Right cardiac atrium (tissue), 5 donors: ENCODE data around the gene TMEM54. TPM values are rescaled to one million over a fixed set of nuclear protein-coding genes. Genes with fewer than 3 reads are reported as not detected.

Experiments
- ATAC-seq, 2 donors: fragments of 200-7000 bp; cut with Tn5 transposase; one replicate each; pipeline versions ENCODE4 v1.8.0 to v1.9.1; 2020; ENCODE audit warnings: moderate library complexity in 2 of 2, mild to moderate bottlenecking in 1 of 2
- DNase-seq, 3 donors: peaks; one replicate each; pipeline ENCODE4 v3.0.0-alpha.2; 2020
- H3K27ac ChIP-seq: one replicate; pipeline ENCODE4 v1.5.1; 2013; ENCODE audit warnings: mild to moderate bottlenecking, low read length, control low read depth, moderate library complexity
- H3K27me3 ChIP-seq: one replicate; pipeline ENCODE4 v1.6.1; 2013; ENCODE audit not compliant: control insufficient read depth, insufficient read depth
- H3K4me1 ChIP-seq: one replicate; pipeline ENCODE4 v1.6.1; 2013; ENCODE audit warnings: low read length; ENCODE audit not compliant: control insufficient read depth, insufficient read depth
- H3K4me3 ChIP-seq: one replicate; pipeline ENCODE4 v1.5.1; 2013; ENCODE audit warnings: low read length, control low read depth
- H3K9me3 ChIP-seq: one replicate; pipeline ENCODE4 v1.6.1; 2013; ENCODE audit warnings: low read length; ENCODE audit not compliant: control insufficient read depth
- WGBS: extraction: QIAGEN DNeasy Blood & Tissue Kit; methylation state at CpG from one replicate; pipeline ENCODE4 v1.1.7; 2013; 5-methylcytosine and 5-hydroxymethylcytosine counted together
- intact Hi-C, 4 donors: fragments of 100-400 bp; cut with DNase I; formaldehyde crosslinking; loops; one replicate each; pipeline versions ENCODE4 v1.11.0 to v1.14.0; 2022 to 2023
- polyA plus RNA-seq: library from polyadenylated mRNA; stranded (reverse); fragments of 200-250 nt; gene quantifications from one replicate; pipeline ENCODE4 v1.2.3, GENCODE V29; 2013
- total RNA-seq, 4 donors: library from RNA; stranded (reverse); fragmentation: NEBNext Ultra II Directional; extraction: Animal tissue kit (Norgen Biotek cat#: 25700); gene quantifications; one replicate each; pipeline ENCODE4 v1.2.1, GENCODE V29; 2021
- donor health status: healthy with polysubstance abuse.
- donor health status: DM: no; HTN: yes; CAD: no.
- donor health status: DM: no; HTN: no; CAD: no.
- donor health status: DM: no; HTN: yes; CAD: no; lungs with severe emphysema.
- donor health status: DM: yes; HTN: yes; CAD: no.

TMEM54 gene
- total and polyA plus RNA-seq, 5 donors, result 7.8 to 11.6 (median 9.1) TPM

- no peak overlapping the region for H3K4me3 ChIP-seq
- ATAC-seq, result peak; percentile 62 to 71
- no peaks in the 10 kb centered on the region for H3K27me3 ChIP-seq
- no peak overlapping the region for H3K27ac ChIP-seq
- no peak for DNase-seq
- 15% methylated on average over 3 of the region's 3 CpGs for WGBS
- no peaks in the 10 kb centered on the region for H3K9me3 ChIP-seq
- H3K4me1 ChIP-seq, result no peaks in the 10 kb centered on the region
- intact Hi-C loops, result loop anchor here (2.0 to 10.0 kb wide), 6 partner anchors 71 to 153 kb away; partner anchors contain the start of gene AZIN2 (in 3 of the 4)
Measured at GRCh38 chr1:32933742-32934322, 32.6 kb upstream of the TMEM54 start.

DNA sequence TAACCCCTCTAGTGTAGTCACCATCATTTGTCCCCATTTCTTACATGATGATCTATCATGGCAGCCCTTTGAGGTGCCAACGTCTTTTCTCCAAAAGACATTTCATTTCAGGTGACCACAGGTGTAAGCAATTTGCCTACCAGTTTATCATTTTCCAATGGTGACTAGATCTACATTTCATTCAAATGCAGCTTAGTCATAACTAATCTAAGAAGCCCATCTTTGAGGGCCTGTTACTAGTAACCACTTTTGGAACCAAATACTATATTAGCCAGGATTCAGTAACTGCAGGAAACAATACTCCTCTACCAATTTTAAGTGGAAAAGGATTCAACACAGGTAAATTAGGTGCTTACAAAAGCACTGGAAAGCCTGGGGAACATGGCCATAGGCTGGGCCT, 30.6 kb upstream of the TMEM54 start:
- Histone ChIP-seq H3K4me3 (no peak overlapping the region), H3K27me3 (no peaks in the 10 kb centered on the region), H3K9me3 (no peaks in the 10 kb centered on the region), H3K27ac (no peak overlapping the region), H3K4me1 (no peaks in the 10 kb centered on the region)
- ATAC-seq (no peak), DNase-seq (no peak)
- intact Hi-C loops, result loop anchor here (2.0 to 10.0 kb wide), 6 partner anchors 73 to 155 kb away; partner anchors contain the start of gene AZIN2 (in 3 of the 4)
- 92% methylated on average over 1 of the region's 1 CpG for WGBS

DNA sequence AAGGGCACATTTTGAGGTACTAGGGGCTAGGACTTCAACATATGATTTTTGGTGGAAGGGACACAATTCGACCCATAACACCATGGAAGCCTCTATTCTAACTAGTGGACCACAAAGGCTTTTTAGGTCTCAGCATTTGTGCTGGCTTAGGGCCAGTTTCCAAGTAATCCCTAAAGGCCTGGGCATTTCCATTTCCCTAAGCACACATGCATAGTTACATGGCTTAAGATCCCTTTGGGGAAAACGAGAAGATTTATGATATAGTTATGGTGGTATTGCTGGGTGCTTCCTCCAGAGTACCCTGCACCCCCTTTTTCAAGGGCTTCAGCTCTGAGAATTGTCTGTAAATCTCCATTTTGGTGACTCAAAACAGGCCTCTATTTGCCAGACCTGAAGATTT, 28.2 kb upstream of the TMEM54 start:
- WGBS, result 63% methylated on average over 2 of the region's 2 CpGs
- Histone ChIP-seq H3K9me3 (no peaks in the 10 kb centered on the region), H3K27me3 (no peaks in the 10 kb centered on the region), H3K4me1 (no peaks in the 10 kb centered on the region), H3K4me3 (no peak overlapping the region), H3K27ac (no peak overlapping the region)
- DNase-seq, result no peak
- no peak for ATAC-seq
- intact Hi-C loops, result no loop called here

DNA sequence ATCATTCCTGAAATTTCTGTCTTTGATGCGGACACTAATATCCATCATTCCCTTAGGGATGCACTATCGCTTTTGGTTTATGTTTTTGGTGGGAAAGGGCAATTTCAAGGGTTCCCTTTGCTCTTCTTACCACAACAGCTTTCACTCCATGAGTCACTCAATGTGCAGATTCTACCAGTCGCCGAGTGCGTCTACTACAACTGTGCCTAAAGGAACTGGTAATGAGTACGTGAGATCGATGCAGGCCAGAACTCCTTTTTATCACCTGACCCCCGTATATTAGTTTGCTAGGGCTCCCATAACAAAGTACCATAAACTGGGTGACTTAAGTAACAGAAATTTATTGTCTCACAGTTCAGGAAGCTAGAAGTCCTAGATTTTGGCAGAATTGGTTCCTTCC, 27.5 kb upstream of the TMEM54 start:
- 81% methylated on average over 8 of the region's 8 CpGs for WGBS
- H3K4me1 ChIP-seq, result no peaks in the 10 kb centered on the region
- no peak overlapping the region for H3K4me3 ChIP-seq
- intact Hi-C loops, result no loop called here
- no peak for DNase-seq
- no peaks in the 10 kb centered on the region for H3K27me3 ChIP-seq
- no peaks in the 10 kb centered on the region for H3K9me3 ChIP-seq
- ATAC-seq, result no peak
- no peak overlapping the region for H3K27ac ChIP-seq

DNA sequence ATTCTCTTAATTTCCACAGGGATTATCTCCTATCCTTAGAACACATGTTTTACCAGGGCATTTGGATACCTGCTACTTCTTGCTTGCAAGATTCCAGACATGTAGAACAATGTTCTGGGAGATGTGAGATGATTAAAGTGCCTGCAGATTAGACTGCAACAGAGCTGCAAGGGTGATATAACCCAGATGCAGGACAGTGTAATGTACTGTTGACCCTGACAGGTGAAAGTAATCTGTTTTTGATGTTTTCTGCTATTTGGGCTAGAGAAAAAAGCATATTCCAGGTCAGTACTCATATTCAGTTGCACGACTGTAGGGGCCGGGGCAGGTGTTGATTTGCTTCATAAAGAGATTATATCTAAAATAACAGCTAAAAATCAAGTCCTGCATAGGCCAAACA, 27.1 kb upstream of the TMEM54 start:
- WGBS, result 92% methylated on average over 2 of the region's 2 CpGs
- DNase-seq (no peak), ATAC-seq (no peak)
- H3K4me1 ChIP-seq, result no peaks in the 10 kb centered on the region
- H3K4me3 ChIP-seq, result no peak overlapping the region
- intact Hi-C loops, result no loop called here
- H3K9me3 ChIP-seq, result no peaks in the 10 kb centered on the region
- H3K27ac ChIP-seq, result no peak overlapping the region
- H3K27me3 ChIP-seq, result no peaks in the 10 kb centered on the region

GRCh38 chr1:32927441-32927840, 26.3 kb upstream of the TMEM54 start:
- intact Hi-C loops, result no loop called here
- ATAC-seq, result no peak
- no peaks in the 10 kb centered on the region for H3K4me1 ChIP-seq
- H3K27me3 ChIP-seq, result no peaks in the 10 kb centered on the region
- no peak overlapping the region for H3K27ac ChIP-seq
- H3K4me3 ChIP-seq, result no peak overlapping the region
- DNase-seq, result no peak
- H3K9me3 ChIP-seq, result no peaks in the 10 kb centered on the region
- 94% methylated on average over 2 of the region's 2 CpGs for WGBS

- Histone ChIP-seq H3K27ac (no peak overlapping the region), H3K4me1 (no peaks in the 10 kb centered on the region), H3K27me3 (no peaks in the 10 kb centered on the region), H3K4me3 (no peak overlapping the region), H3K9me3 (no peaks in the 10 kb centered on the region)
- 87% methylated on average over 6 of the region's 6 CpGs for WGBS
- intact Hi-C loops, result no loop called here
- DNase-seq (no peak), ATAC-seq (no peak)
Measured at GRCh38 chr1:32926562-32926961, 25.4 kb upstream of the TMEM54 start.

- ATAC-seq (peak; percentile 61 to 79), DNase-seq (peak; percentile 32 to 68 (median 61))
- intact Hi-C loops, result no loop called here
Measured at GRCh38 chr1:32925403-32926162, 24.4 kb upstream of the TMEM54 start.

GRCh38 chr1:32924881-32925344, 23.7 kb upstream of the TMEM54 start:
- H3K9me3 ChIP-seq, result no peaks in the 10 kb centered on the region
- no peaks in the 10 kb centered on the region for H3K27me3 ChIP-seq
- H3K27ac ChIP-seq, result no peak overlapping the region
- H3K4me1 ChIP-seq, result no peaks in the 10 kb centered on the region
- DNase-seq, result peak; percentile 47 to 77 (median 72)
- 24% methylated on average over 31 of the region's 31 CpGs for WGBS
- peak overlapping the region; percentile 17 for H3K4me3 ChIP-seq
- intact Hi-C loops, result no loop called here
- ATAC-seq, result peak; percentile 57 to 61

More at GRCh38 chr1:32925403-32926162, 24.4 kb upstream of the TMEM54 start:
- peak overlapping the region; percentile 19 for H3K4me3 ChIP-seq
- H3K27ac ChIP-seq, result no peak overlapping the region
- no peaks in the 10 kb centered on the region for H3K4me1 ChIP-seq
- 23% methylated on average over 24 of the region's 24 CpGs for WGBS
- no peaks in the 10 kb centered on the region for H3K27me3 ChIP-seq
- no peaks in the 10 kb centered on the region for H3K9me3 ChIP-seq

GRCh38 chr1:32920833-32921232, 19.6 kb upstream of the TMEM54 start:
- ATAC-seq (peak; percentile 85 to 92), DNase-seq (peak; percentile 82 to 92 (median 90))
- WGBS, result 36% methylated on average over 7 of the region's 7 CpGs
- Histone ChIP-seq H3K4me3 (no peak overlapping the region), H3K9me3 (no peaks in the 10 kb centered on the region), H3K27ac (no peak overlapping the region), H3K27me3 (no peaks in the 10 kb centered on the region), H3K4me1 (no peaks in the 10 kb centered on the region)
- intact Hi-C loops, result no loop called here
